DND-41 (cell line): ENCODE data around the gene MBD2.

Source experiments
- CTCF ChIP-seq: IDR thresholded peaks from 2 replicates; pipeline ENCODE4 v1.5.1; 2012; ENCODE audit warnings: borderline replicate concordance, low read length, moderate library complexity, mild to moderate bottlenecking; ENCODE audit not compliant: poor library complexity, severe bottlenecking; ENCODE audit errors: extremely low read depth
- EZH2 ChIP-seq: IDR thresholded peaks from 3 replicates; pipeline ENCODE4 v1.6.1; 2012; ENCODE audit warnings: borderline replicate concordance, low read depth, mild to moderate bottlenecking, moderate library complexity, low read length, inconsistent platforms; ENCODE audit not compliant: severe bottlenecking

GRCh38 chr18:54217624-54218023 lies 6.8 kb downstream of the MBD2 start:
- no peak for TF ChIP-seq CTCF
- TF ChIP-seq EZH2: no peak
